NOMO-1 treated with dmso at 0.1 percent for 144 hours (cell line): ENCODE data around the gene CNGB1.
"Not testable (repeated sequence)": the region's sequence is repeated elsewhere in the genome, so short reads cannot be mapped to it uniquely, and the experiment has no call there.

Experiments
- DNase-seq: peaks from one replicate; lab custom pipeline; 2025; ENCODE audit not compliant: unreplicated experiment; lab: John Stamatoyannopoulos, UW

The CNGB1 gene

GRCh38 chr16:57890752-57891111 lies 80.2 kb downstream of the CNGB1 start:
- no peak for DNase-seq

- DNase-seq: no peak
These were observed 80.8 kb downstream of the CNGB1 start for GRCh38 chr16:57889960-57890751.

DNA sequence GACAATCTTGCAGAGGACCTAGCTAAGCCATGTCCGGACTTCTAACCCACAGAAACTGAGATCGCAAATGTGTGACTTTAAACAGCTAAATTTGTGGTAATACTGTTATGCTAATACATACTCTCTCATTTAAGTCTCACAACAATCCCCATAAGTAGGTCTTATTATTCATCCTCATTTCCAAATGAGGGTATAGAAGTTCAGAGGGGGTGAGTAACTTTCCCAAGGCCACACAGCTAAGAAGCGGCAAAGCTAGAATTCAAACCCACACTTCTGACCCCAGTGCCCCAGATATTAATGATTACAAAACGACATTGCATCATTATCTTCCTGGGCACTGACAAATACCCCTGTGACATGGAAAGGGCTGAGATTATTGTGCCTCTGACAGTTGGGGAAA lies 81.4 kb downstream of the CNGB1 start:
- DNase-seq: no peak

GRCh38 chr16:57889111-57889510 lies 81.8 kb downstream of the CNGB1 start:
- DNase-seq: no peak

- DNase-seq: no peak
These were observed 82.8 kb downstream of the CNGB1 start for GRCh38 chr16:57888128-57888527.

- DNase-seq: no peak
These were observed 83.2 kb downstream of the CNGB1 start for GRCh38 chr16:57887711-57888110.

DNA sequence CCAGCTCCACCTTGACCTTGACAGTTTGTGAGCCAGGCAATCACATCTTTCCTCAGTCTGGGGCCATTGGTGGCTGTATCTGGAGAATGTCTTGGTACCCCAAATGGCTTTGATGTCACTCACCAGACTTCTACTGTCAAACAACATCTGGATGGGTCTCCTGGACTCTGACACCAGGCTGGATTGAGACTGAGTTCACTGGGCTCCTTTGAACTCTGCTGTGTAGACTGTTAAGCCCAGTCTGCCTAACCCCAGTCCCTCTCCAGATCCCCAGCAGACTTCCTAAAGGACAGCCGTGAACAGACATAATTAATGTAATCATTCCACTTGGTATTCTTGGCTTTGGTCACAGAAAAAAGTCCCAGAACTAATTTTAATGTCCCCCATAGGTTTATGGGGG lies 84.5 kb downstream of the CNGB1 start:
- no peak for DNase-seq

- no peak for DNase-seq
These were observed 86.2 kb downstream of the CNGB1 start for GRCh38 chr16:57884655-57885133.

GRCh38 chr16:57883953-57884654 lies 86.8 kb downstream of the CNGB1 start:
- DNase-seq: no peak

DNA sequence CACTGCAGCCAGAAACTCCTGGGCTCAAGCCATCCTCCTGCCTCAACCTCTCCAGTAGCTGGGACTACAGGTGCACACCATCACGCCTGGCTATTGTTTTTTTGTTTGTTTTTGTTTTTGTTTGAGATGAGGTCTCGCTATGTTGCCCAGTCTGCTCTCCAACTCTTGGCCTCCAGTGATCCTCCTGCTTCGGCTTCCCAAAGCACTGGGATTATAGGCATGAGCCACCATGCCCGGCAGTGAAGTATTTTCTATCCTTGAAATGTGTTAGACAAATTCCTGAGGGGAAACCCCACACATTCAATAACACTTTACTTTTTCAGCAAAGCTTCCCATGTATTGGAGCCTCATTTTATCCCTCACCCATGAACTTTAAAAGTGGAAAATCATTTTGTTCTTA lies 87.4 kb downstream of the CNGB1 start:
- DNase-seq: no peak

- no peak for DNase-seq
These were observed 88.1 kb downstream of the CNGB1 start for GRCh38 chr16:57882792-57883191.

DNA sequence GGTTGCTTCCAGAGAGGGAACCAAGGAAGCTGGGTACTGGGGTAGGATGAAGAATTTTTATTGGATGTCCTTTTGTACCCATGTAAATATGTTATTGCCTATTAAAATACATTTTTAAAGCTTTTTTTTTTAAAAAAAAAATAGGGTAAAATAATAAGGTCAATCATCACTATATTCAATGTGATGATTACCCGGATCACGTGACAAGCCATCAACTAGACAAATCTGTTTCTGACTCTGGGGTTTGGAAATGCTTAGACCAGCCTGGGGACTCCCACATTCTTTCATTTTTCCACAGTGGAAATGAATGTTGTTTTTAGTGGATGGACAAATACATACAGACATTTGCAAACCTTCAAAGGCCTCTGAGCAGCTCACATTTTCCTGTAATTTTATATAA lies 88.7 kb downstream of the CNGB1 start:
- DNase-seq: no peak

DNA sequence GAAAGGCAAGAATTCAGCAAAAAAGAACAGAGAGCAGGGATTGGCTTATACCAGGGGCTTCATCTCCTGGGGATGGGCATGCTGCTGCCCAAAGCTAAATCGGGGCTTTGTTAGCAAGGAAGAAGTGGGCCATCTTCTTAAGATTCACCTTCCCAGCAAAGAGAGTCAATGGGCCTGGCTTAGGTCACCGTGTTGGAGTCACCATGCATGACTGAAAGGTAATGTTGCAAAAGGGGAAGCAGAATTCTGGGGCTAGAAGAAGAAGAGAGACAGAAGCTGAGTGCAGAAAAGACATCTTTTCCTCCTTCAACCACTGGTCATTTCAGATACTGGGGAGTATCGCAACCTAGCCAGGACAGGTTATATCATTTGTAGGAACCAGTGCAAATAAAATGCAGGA lies 92.3 kb downstream of the CNGB1 start:
- no peak for DNase-seq

DNA sequence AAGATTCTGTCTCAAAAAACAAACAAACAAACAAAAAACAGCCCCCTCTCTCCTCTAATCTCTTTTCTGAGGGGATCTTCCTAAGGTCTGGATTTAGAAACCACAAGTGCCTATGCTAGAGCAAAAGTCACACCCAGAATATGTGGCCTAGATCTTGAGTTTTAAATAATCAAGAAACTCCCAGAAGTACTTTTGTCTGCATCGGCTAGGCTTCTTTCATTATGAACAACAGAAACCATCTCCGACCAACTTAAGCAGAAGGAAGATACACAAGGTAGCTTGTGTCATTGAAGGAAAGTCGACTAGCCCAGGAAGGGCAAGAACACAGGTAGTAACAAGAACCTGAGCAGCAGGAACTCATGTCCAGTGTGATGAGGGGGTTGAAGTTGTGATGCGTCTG lies 94.7 kb downstream of the CNGB1 start:
- no peak for DNase-seq

- no peak for DNase-seq
These were observed 95.6 kb downstream of the CNGB1 start for GRCh38 chr16:57875347-57875746.

DNA sequence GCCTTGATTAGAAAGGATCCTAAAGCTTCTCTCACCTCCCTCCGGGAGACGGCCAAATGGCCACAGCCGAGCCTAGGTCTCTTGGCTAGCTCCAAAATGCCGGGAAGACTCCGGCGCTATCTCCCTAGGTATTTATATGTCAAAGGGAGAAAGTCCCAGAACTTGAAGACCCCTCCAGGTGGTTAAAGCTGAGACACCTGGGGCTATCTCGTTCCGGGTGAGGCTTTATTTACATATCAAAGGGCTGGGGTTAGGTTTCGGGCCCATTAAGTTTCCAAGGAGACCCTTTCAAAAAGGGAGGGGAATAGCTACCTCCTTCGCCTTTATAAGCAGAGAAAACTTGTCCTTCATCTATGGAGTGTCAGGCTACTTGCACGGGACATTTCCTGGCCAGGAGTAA lies 97.7 kb downstream of the CNGB1 start:
- DNase-seq: no peak

- DNase-seq: not testable (repeated sequence)
These were observed 98.2 kb downstream of the CNGB1 start for GRCh38 chr16:57872764-57873163.

GRCh38 chr16:57871456-57871855 lies 99.5 kb downstream of the CNGB1 start:
- DNase-seq: no peak

- no peak for DNase-seq
These were observed 100.0 kb downstream of the CNGB1 start for GRCh38 chr16:57870753-57871454.

DNA sequence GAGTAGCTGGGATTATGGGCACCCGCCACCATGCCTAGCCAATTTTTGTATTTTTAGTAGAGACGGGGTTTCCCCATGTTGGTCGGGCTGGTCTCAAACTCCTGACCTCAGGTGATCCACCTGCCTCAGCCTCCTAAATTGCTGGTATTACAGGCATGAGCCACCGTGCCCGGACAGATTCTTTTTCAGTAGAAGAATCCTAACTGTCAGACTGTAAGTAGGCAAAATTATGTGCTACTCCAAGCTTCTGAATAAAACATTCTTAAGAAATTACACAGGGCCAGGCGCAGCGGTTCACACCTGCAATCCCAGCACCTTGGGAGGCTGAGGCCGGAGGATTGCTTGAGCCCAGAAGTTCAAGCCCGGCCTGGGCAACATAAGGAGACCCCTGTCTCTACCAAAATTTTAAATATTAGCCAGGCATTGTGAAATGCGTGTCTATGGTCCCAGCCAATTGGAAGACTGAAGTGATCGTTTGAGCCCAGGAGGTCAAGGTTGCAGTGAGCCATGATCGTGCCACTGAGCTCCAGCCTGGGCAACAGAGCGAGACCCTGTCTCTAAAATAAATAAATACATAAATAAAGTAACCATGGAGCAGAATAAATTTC lies 101.9 kb downstream of the CNGB1 start:
- no peak for DNase-seq

GRCh38 chr16:57867000-57867561 lies 103.8 kb downstream of the CNGB1 start:
- no peak for DNase-seq
